Measurements from ENCODE around the gene ROBO1.

Gene ROBO1

GRCh38 chr3:79751703-79752102 lies 16.1 kb downstream of the ROBO1 start:
- POLR2A ChIA-PET (ENCODE audit: low non-redundant PET) = no interaction called here
- TF ChIP-seq CTCF (conservative IDR thresholded peaks at IDR 0.05; ENCODE audit: low read depth) = no peak
- no peak overlapping the region for H3K27ac ChIP-seq
- CTCF ChIA-PET = no interaction called here
- DNase-seq (ENCODE audit: low spot score) = no peak

GRCh38 chr3:79737530-79737929 lies 30.3 kb downstream of the ROBO1 start:
- CTCF ChIA-PET = no interaction called here
- POLR2A ChIA-PET (ENCODE audit: low non-redundant PET) = no interaction called here

GRCh38 chr3:79729096-79729495 lies 38.7 kb downstream of the ROBO1 start:
- ChIA-PET POLR2A (ENCODE audit: low non-redundant PET) (no interaction called here), CTCF (no interaction called here)
- TF ChIP-seq CTCF (conservative IDR thresholded peaks at IDR 0.05; ENCODE audit: low read depth) = no peak
- no peak for DNase-seq (ENCODE audit: low spot score)
- no peak overlapping the region for H3K27ac ChIP-seq

More at GRCh38 chr3:79737530-79737929, 30.3 kb downstream of the ROBO1 start:
- no peak for TF ChIP-seq CTCF (conservative IDR thresholded peaks at IDR 0.05; ENCODE audit: low read depth)
- no peak for DNase-seq (ENCODE audit: low spot score)
- H3K27ac ChIP-seq = no peak overlapping the region

GRCh38 chr3:79726786-79727185 lies 41.0 kb downstream of the ROBO1 start:
- ChIA-PET POLR2A (ENCODE audit: low non-redundant PET) (no interaction called here), CTCF (no interaction called here)
- no peak for TF ChIP-seq CTCF (conservative IDR thresholded peaks at IDR 0.05; ENCODE audit: low read depth)
- no peak for DNase-seq (ENCODE audit: low spot score)
- no peak overlapping the region for H3K27ac ChIP-seq

GRCh38 chr3:79724206-79724605 lies 43.6 kb downstream of the ROBO1 start:
- ChIA-PET POLR2A (ENCODE audit: low non-redundant PET) (no interaction called here), CTCF (no interaction called here)
- DNase-seq (ENCODE audit: low spot score) = no peak
- H3K27ac ChIP-seq = no peak overlapping the region
- no peak for TF ChIP-seq CTCF (conservative IDR thresholded peaks at IDR 0.05; ENCODE audit: low read depth)

- ChIA-PET POLR2A (ENCODE audit: low non-redundant PET) (no interaction called here), CTCF (no interaction called here)
- no peak for TF ChIP-seq CTCF (conservative IDR thresholded peaks at IDR 0.05; ENCODE audit: low read depth)
- no peak overlapping the region for H3K27ac ChIP-seq
- no peak for DNase-seq (ENCODE audit: low spot score)
Measured at GRCh38 chr3:79690072-79690471, 77.7 kb downstream of the ROBO1 start.

- DNase-seq (ENCODE audit: low spot score) = no peak
- CTCF ChIA-PET = no interaction called here
- no peak overlapping the region for H3K27ac ChIP-seq
- TF ChIP-seq CTCF (conservative IDR thresholded peaks at IDR 0.05; ENCODE audit: low read depth) = no peak
- POLR2A ChIA-PET (ENCODE audit: low non-redundant PET) = no interaction called here
Measured at GRCh38 chr3:79685108-79685507, 82.7 kb downstream of the ROBO1 start.

Measured in RWPE1 (cell line).